Endothelial cell of umbilical vein (primary cell): ENCODE measurements around the gene DCLK3. TPM values are rescaled to one million over a fixed set of nuclear protein-coding genes. Genes with fewer than 3 reads are reported as not detected.

ENCODE experiments used
- BruUV-seq: library from RNA; stranded (reverse); fragments of 400-500 nt; replicated peaks from 2 replicates; lab custom pipeline; 2021; lab: Mats Ljungman, UMichigan
- CTCF ChIA-PET: fragments of 300-600, 350-600 bp; sonication (Branson Sonifier 250); formaldehyde crosslinking; loops from one replicate; lab custom pipeline; 2021; ENCODE audit warnings: antibody characterized with exemption, inconsistent platforms; lab: Charles Lee
- POLR2A ChIA-PET: fragments of 300-600, 350-600 bp; sonication (Branson Sonifier 250); formaldehyde crosslinking; loops from one replicate; lab custom pipeline; 2021; ENCODE audit warnings: antibody characterized with exemption, inconsistent platforms; lab: Charles Lee
- DNase-seq: peaks from one replicate; pipeline ENCODE4 v3.0.0-alpha.2; 2011; ENCODE audit warnings: low read depth, low spot score
- FAIRE-seq: peaks from 2 replicates; lab custom pipeline; 2011; peaks lifted over from hg19 to GRCh38; lab: Jason Lieb, UNC
- H2AFZ ChIP-seq: 2 replicates; pipeline ENCODE4 v1.6.0; 2012; ENCODE audit warnings: low read depth, low read length, control low read depth, inconsistent platforms
- H3K27ac ChIP-seq: 2 replicates; pipeline ENCODE4 v1.5.1; 2011; ENCODE audit warnings: low read depth, mild to moderate bottlenecking, control low read depth, low read length, moderate library complexity; ENCODE audit not compliant: insufficient read depth
- H3K27me3 ChIP-seq, 2 experiments: 2 replicates each; pipeline versions ENCODE4 v1.6.0 to v1.6.1; 2011; ENCODE audit warnings: low read length in 2 of 2, mixed read lengths in 1 of 2; ENCODE audit not compliant: control insufficient read depth in 2 of 2, insufficient read depth in 2 of 2
- H3K36me3 ChIP-seq, 2 experiments: 2 replicates in 1 of 2; 3 replicates in 1 of 2; pipeline ENCODE4 v1.5.1; 2011; ENCODE audit warnings: low read length in 2 of 2, mild to moderate bottlenecking in 1 of 2, moderate library complexity in 1 of 2; ENCODE audit not compliant: control insufficient read depth in 2 of 2, insufficient read depth in 2 of 2; ENCODE audit errors: extremely low read depth in 1 of 2
- H3K4me1 ChIP-seq: 3 replicates; pipeline ENCODE4 v1.5.1; 2011; ENCODE audit warnings: mild to moderate bottlenecking, low read length; ENCODE audit not compliant: control insufficient read depth, insufficient read depth; ENCODE audit errors: extremely low read depth
- H3K4me2 ChIP-seq: 2 replicates; pipeline ENCODE4 v1.6.1; 2011; ENCODE audit warnings: low read length, control low read depth, mixed read lengths; ENCODE audit not compliant: insufficient read depth
- H3K4me3 ChIP-seq, 3 experiments: fragments of 200-600 bp in 1 of 3; sonication (generic), shearing (Covaris generic) in 1 of 3; replicated peaks in 1 of 3; 2 replicates each; pipeline ENCODE4 v1.5.1; 2011 to 2016; ENCODE audit warnings: control low read depth in 3 of 3, low read length in 3 of 3, mild to moderate bottlenecking in 2 of 3, inconsistent platforms in 1 of 3, low read depth in 1 of 3, moderate library complexity in 1 of 3; ENCODE audit not compliant: insufficient read depth in 1 of 3
- H3K79me2 ChIP-seq: 2 replicates; pipeline ENCODE4 v1.6.0; 2012; ENCODE audit warnings: low read length, inconsistent platforms; ENCODE audit not compliant: control insufficient read depth, insufficient read depth
- H3K9ac ChIP-seq: replicated peaks from 2 replicates; pipeline ENCODE3; 2011; ENCODE audit warnings: low read length, control low read depth; ENCODE audit not compliant: insufficient read depth; ENCODE audit errors: extremely low read depth
- H3K9me1 ChIP-seq: replicated peaks from 3 replicates; pipeline ENCODE4 v1.6.0; 2011; ENCODE audit warnings: mild to moderate bottlenecking, low read length; ENCODE audit not compliant: control insufficient read depth, insufficient read depth; ENCODE audit errors: extremely low read depth
- H3K9me3 ChIP-seq: replicated peaks from 2 replicates; pipeline ENCODE4 v1.5.1; 2012; ENCODE audit warnings: low read length, inconsistent platforms; ENCODE audit not compliant: control insufficient read depth, insufficient read depth
- H4K20me1 ChIP-seq: replicated peaks from 2 replicates; pipeline ENCODE3; 2011; ENCODE audit warnings: mild to moderate bottlenecking, low read length; ENCODE audit not compliant: control insufficient read depth, insufficient read depth; ENCODE audit errors: extremely low read depth
- CTCF ChIP-seq, 2 donors: IDR thresholded peaks; 1 replicate in 1 of 2; 2 replicates in 1 of 2; pipeline ENCODE4 v1.5.1; 2011; ENCODE audit warnings: low read length in 2 of 2, mild to moderate bottlenecking in 2 of 2, moderate library complexity in 2 of 2, control low read depth in 1 of 2, inconsistent platforms in 1 of 2, low read depth in 1 of 2; ENCODE audit not compliant: insufficient read depth in 1 of 2; ENCODE audit errors: extremely low read depth in 1 of 2
- EZH2 ChIP-seq: IDR thresholded peaks from 2 replicates; pipeline ENCODE4 v1.6.1; 2012; ENCODE audit warnings: borderline replicate concordance, low read depth, mild to moderate bottlenecking, moderate library complexity, low read length, inconsistent platforms; ENCODE audit not compliant: severe bottlenecking
- FOS ChIP-seq: IDR thresholded peaks from 2 replicates; pipeline ENCODE4 v1.6.1; 2011; ENCODE audit warnings: mild to moderate bottlenecking, low read length, moderate library complexity, borderline replicate concordance; ENCODE audit not compliant: insufficient read depth
- GATA2 ChIP-seq: IDR thresholded peaks from 2 replicates; pipeline ENCODE4 v1.7.0; 2011; ENCODE audit warnings: low read depth, mild to moderate bottlenecking, moderate library complexity, mixed read lengths, low read length; ENCODE audit not compliant: insufficient read length, insufficient read depth
- JUN ChIP-seq: IDR thresholded peaks from 2 replicates; pipeline ENCODE4 v1.6.1; 2011; ENCODE audit warnings: borderline replicate concordance, low read depth; ENCODE audit not compliant: insufficient read length, insufficient read depth
- MAX ChIP-seq: IDR thresholded peaks from 2 replicates; pipeline ENCODE4 v1.6.1; 2011; ENCODE audit not compliant: insufficient read depth, insufficient read length
- MYC ChIP-seq: IDR thresholded peaks from one replicate; pipeline ENCODE4 v1.6.1; 2011; ENCODE audit warnings: mild to moderate bottlenecking, low read depth, low read length
- POLR2A ChIP-seq: IDR thresholded peaks from 2 replicates; pipeline ENCODE4 v1.6.1; 2012; ENCODE audit warnings: low read depth, mild to moderate bottlenecking, control low read depth, low read length
- POLR2AphosphoS5 ChIP-seq: IDR thresholded peaks from 2 replicates; pipeline ENCODE4 v1.6.1; 2012; ENCODE audit warnings: low read depth, mild to moderate bottlenecking, control low read depth, low read length, moderate library complexity; ENCODE audit not compliant: insufficient read depth
- dilution Hi-C: fragments of 300-500 bp; cut with MboI; formaldehyde crosslinking; loops from one replicate; pipeline ENCODE4 v1.15.0; 2019; ENCODE audit warnings: low sequenced_read_pairs; ENCODE audit not compliant: extremely low pct_ligation_motif_present
- intact Hi-C: fragments of 100-400 bp; cut with micrococcal nuclease; formaldehyde crosslinking; loops from one replicate; pipeline ENCODE4 v1.10.0; 2022
- polyA plus RNA-seq, 4 experiments: library from polyadenylated mRNA; depleted of rRNA in 3 of 4; stranded (reverse) in 3 of 4; unstranded in 1 of 4; fragments of >200 nt; gene quantifications; 2 replicates each; pipeline versions ENCODE4 v1.2.1 to v1.2.3, GENCODE V29; 2011 to 2012; ENCODE audit warnings: missing spikeins in 1 of 4
- total RNA-seq: library from RNA; stranded (reverse); gene quantifications from 2 replicates; pipeline ENCODE4 v1.2.3, GENCODE V29; 2021

Gene DCLK3
- total and polyA plus RNA-seq, 2 donors (not counting 3 experiments of a cell fraction or from before 2014, with no cell fraction given) = not detected

- no peaks in the 10 kb centered on the region for H3K79me2 ChIP-seq
- ChIA-PET CTCF (no interaction called here), POLR2A (no interaction called here)
- dilution Hi-C loops (no loop called here), intact Hi-C loops (no loop called here)
- H3K9me3 ChIP-seq = no peaks in the 10 kb centered on the region
- no TSS peak for BruUV-seq
- H3K9me1 ChIP-seq = no peaks in the 10 kb centered on the region
- H3K4me2 ChIP-seq = no peak overlapping the region
- H3K9ac ChIP-seq = no peak overlapping the region
- H4K20me1 ChIP-seq = no peaks in the 10 kb centered on the region
- no peaks in the 10 kb centered on the region for H3K4me1 ChIP-seq
- no peaks in the 10 kb centered on the region for H3K27me3 ChIP-seq
- H3K36me3 ChIP-seq = no peaks in the 10 kb centered on the region
- no peak overlapping the region for H3K27ac ChIP-seq
- no peak overlapping the region for H2AFZ ChIP-seq
- no peak for TF ChIP-seq FOS
- TF ChIP-seq POLR2AphosphoS5 = no peak
- TF ChIP-seq JUN = no peak
- no peak for TF ChIP-seq MYC
- no peak for TF ChIP-seq EZH2
- no peak for TF ChIP-seq MAX
- TF ChIP-seq CTCF (IDR thresholded peaks at IDR 0.05; ENCODE audit: extremely low read depth in 1 of 2, insufficient read depth in 1 of 2, low read depth in 1 of 2, low read length in 2 of 2) = no peak
- TF ChIP-seq GATA2 = no peak
- no peak for TF ChIP-seq POLR2A
- DNase-seq (no peak), FAIRE-seq (no peak)
- H3K4me3 ChIP-seq = no peak overlapping the region
These were observed 53.7 kb downstream of the DCLK3 start for GRCh38 chr3:36710606-36711005.
